GM03348 (cell line): Measurements from ENCODE around the gene YIF1A.

ENCODE experiments used
- DNase-seq: peaks from one replicate; pipeline ENCODE4 v3.0.0; 2012; ENCODE audit warnings: low spot score

YIF1A gene

DNA sequence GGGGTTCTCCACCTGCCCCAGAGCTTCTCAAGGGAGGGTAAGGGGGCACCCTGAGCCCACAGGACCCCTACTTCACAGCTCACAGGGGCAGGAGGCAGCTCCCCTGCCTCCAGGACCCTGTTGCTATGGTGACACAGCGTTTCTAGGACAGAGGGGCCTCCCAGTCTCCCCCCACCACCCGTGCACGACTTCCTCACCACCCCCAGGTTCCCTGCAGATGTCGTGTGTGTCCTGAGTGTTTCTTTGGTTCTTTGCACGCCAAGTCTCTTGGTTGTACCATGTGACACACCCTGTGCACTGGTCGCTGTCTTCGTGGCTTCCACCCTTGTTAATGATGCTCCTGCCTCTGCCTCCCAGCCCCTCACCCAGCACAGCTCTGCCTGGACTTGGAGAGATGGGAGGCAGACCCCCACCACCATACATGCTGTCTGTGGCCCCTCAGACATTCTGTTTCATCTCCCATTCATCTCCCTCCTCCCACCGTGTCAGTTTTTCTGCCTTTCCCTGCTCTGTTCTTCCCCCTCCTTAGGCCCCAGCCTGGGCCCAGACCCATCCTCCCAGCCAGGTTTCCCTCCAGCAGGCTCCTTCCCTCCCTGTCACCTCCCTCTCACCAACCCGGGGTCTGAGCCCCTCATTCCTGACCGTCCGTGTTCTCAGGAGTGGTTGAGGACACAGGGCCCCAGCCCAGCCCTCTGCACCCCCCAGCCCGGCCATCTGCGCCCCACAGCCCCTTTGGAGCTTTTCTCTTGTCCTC is 45.0 kb downstream of the YIF1A start:
- DNase-seq = no peak

GRCh38 chr11:66242095-66242765 is 46.7 kb downstream of the YIF1A start:
- DNase-seq = no peak

DNA sequence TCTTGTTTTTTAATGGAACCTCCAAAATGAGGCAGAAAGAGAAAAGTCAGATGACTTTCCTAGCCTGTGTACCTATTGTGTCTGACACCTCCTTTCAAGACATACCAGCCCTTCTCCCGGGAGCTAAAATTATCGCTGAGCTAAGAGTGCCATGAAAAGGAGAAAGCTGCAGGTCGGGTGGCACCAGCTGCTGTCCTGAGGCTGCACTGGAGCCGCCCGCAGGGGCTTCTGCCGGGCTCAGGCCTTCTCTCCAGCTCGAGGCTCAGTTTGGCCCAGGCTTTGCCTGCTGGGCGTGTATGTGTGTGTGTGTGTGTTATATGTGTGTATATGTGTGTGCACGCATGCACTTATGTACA is 48.2 kb downstream of the YIF1A start:
- no peak for DNase-seq

GRCh38 chr11:66239998-66240780 is 48.8 kb downstream of the YIF1A start:
- no peak for DNase-seq

- DNase-seq = no peak
Measured at GRCh38 chr11:66239511-66239910, 49.4 kb downstream of the YIF1A start.

- DNase-seq = no peak
Measured at GRCh38 chr11:66238786-66239413, 50.0 kb downstream of the YIF1A start.

- no peak for DNase-seq
Measured at GRCh38 chr11:66237867-66238266, 51.1 kb downstream of the YIF1A start.

- no peak for DNase-seq
Measured at GRCh38 chr11:66235141-66235540, 53.8 kb downstream of the YIF1A start.
